Sigmoid colon (tissue), 7 donors: ENCODE results near the gene BACH1. TPM values are rescaled to one million over a fixed set of nuclear protein-coding genes. Genes with fewer than 3 reads are reported as not detected.
A peak's percentile ranks its signal among the peaks of the same experiment; 100 is the strongest.

ENCODE experiments used
- DNase-seq: peaks from one replicate; pipeline ENCODE4 v3.0.0-alpha.2; 2019
- H3K27ac ChIP-seq, 4 donors: fragments of 200-600 bp; sonication (generic); one replicate each; pipeline ENCODE4 v1.5.1; 2016 to 2019; ENCODE audit warnings: mild to moderate bottlenecking in 1 of 4
- H3K27me3 ChIP-seq, 3 donors: fragments of 200-600 bp; sonication (generic); one replicate each; pipeline ENCODE4 v1.5.1; 2019; ENCODE audit warnings: mild to moderate bottlenecking in 1 of 3
- H3K36me3 ChIP-seq, 4 donors: fragments of 200-600 bp; sonication (generic); one replicate each; pipeline ENCODE4 v1.5.1; 2016 to 2019
- H3K4me1 ChIP-seq, 4 donors: fragments of 200-600 bp; sonication (generic); one replicate each; pipeline ENCODE4 v1.5.1; 2017 to 2019
- H3K4me3 ChIP-seq, 4 donors: fragments of 200-600 bp; sonication (generic); one replicate each; pipeline ENCODE4 v1.5.1; 2017 to 2019; ENCODE audit warnings: mild to moderate bottlenecking in 2 of 4, moderate library complexity in 1 of 4
- H3K9me3 ChIP-seq, 4 donors: fragments of 200-600 bp in 3 of 4; sonication (generic) in 3 of 4; one replicate each; pipeline versions ENCODE4 v1.5.1 to v1.6.1; 2013 to 2019
- CTCF ChIP-seq, 4 experiments: fragments of 450-650 bp in 3 of 4; fragments of 200-600 bp in 1 of 4; IDR thresholded peaks; one replicate each; pipeline ENCODE4 v1.5.1; 2016 to 2019; ENCODE audit warnings: antibody characterized with exemption in 4 of 4, mild to moderate bottlenecking in 3 of 4, moderate library complexity in 2 of 4
- EP300 ChIP-seq, 4 donors: sonication (generic); formaldehyde crosslinking; IDR thresholded peaks; one replicate each; pipeline ENCODE4 v1.6.1; 2017; ENCODE audit warnings: antibody characterized with exemption in 4 of 4
- POLR2A ChIP-seq, 2 donors: fragments of 450-650 bp; IDR thresholded peaks; one replicate each; pipeline ENCODE4 v1.6.1; 2016; ENCODE audit warnings: antibody characterized with exemption in 2 of 2, mild to moderate bottlenecking in 2 of 2, moderate library complexity in 2 of 2
- POLR2AphosphoS5 ChIP-seq, 4 donors: sonication (generic); formaldehyde crosslinking; IDR thresholded peaks; one replicate each; pipeline ENCODE4 v1.6.1; 2017; ENCODE audit warnings: antibody characterized with exemption in 4 of 4
- WGBS, 2 donors: extraction: QIAGEN DNeasy Blood & Tissue Kit; methylation state at CpG; one replicate each; pipeline ENCODE4 v1.1.7; 2013; 5-methylcytosine and 5-hydroxymethylcytosine counted together
- intact Hi-C: fragments of 100-400 bp; cut with DNase I; formaldehyde crosslinking; loops from one replicate; pipeline ENCODE4 v1.15.1; 2023
- polyA plus RNA-seq, 3 donors: library from polyadenylated mRNA; stranded (reverse); fragments of 200-250 nt; gene quantifications; one replicate each; pipeline ENCODE4 v1.2.3, GENCODE V29; 2013
- total RNA-seq, 4 donors: library from RNA; depleted of rRNA; stranded (reverse); fragments of >200 nt; gene quantifications; one replicate each; pipeline ENCODE4 v1.1.0, GENCODE V29; 2016
- donor health status: healthy with polysubstance abuse.
- donor health status: Bipolar disorder and iron deficiency.
- donor health status: healthy.

Gene BACH1
- total and polyA plus RNA-seq, 7 donors: 8.4 to 89.6 (median 47.1) TPM

GRCh38 chr21:29376556-29376955 lies 77.8 kb downstream of the BACH1 start:
- 56 to 70% methylated on average over 3 of the region's 3 CpGs for WGBS, 2 donors
- intact Hi-C loops: no loop called here
- Histone ChIP-seq H3K9me3 (no peaks in the 10 kb centered on the region), H3K4me3 (no peak overlapping the region), H3K27ac (no peak overlapping the region), H3K27me3 (no peaks in the 10 kb centered on the region), H3K4me1 (peaks cover 0 to under 1% (median 0%) of the 10 kb centered on the region in 4 donors), H3K36me3 (peaks cover 0 to 4% (median 0%) of the 10 kb centered on the region in 4 donors)
- DNase-seq: peak; percentile 67
- peak in 2 of 4 experiments; percentile 6 to 13 for TF ChIP-seq CTCF (IDR thresholded peaks at IDR 0.05)
- no peak for TF ChIP-seq POLR2A (IDR thresholded peaks at IDR 0.05)

- Histone ChIP-seq H3K4me1 (peaks cover 0 to 6% (median 3%) of the 10 kb centered on the region in 4 donors), H3K27ac (no peak overlapping the region), H3K4me3 (no peak overlapping the region), H3K9me3 (no peaks in the 10 kb centered on the region), H3K36me3 (peaks cover 0 to 4% (median 0%) of the 10 kb centered on the region in 4 donors), H3K27me3 (no peaks in the 10 kb centered on the region)
- no peak for DNase-seq
- 90 to 93% methylated on average over 4 of the region's 4 CpGs for WGBS, 2 donors
- intact Hi-C loops: no loop called here
- TF ChIP-seq POLR2AphosphoS5 (IDR thresholded peaks at IDR 0.05): no peak
- no peak for TF ChIP-seq EP300 (IDR thresholded peaks at IDR 0.05)
- no peak for TF ChIP-seq POLR2A (IDR thresholded peaks at IDR 0.05)
These were observed 78.5 kb downstream of the BACH1 start for GRCh38 chr21:29377266-29377665.

- H3K4me1 ChIP-seq: peaks cover 0 to 6% (median 3%) of the 10 kb centered on the region in 4 donors
- intact Hi-C loops: no loop called here
- no peak for DNase-seq
- no peaks in the 10 kb centered on the region for H3K27me3 ChIP-seq
- H3K4me3 ChIP-seq: no peak overlapping the region
- no peaks in the 10 kb centered on the region for H3K36me3 ChIP-seq
- 89 to 95% methylated on average over 4 of the region's 4 CpGs for WGBS, 2 donors
- H3K27ac ChIP-seq: no peak overlapping the region
- no peaks in the 10 kb centered on the region for H3K9me3 ChIP-seq
- TF ChIP-seq CTCF (IDR thresholded peaks at IDR 0.05) (no peak), POLR2A (IDR thresholded peaks at IDR 0.05) (no peak), POLR2AphosphoS5 (IDR thresholded peaks at IDR 0.05) (no peak), EP300 (IDR thresholded peaks at IDR 0.05) (no peak)
These were observed 80.1 kb downstream of the BACH1 start for GRCh38 chr21:29378832-29379231.

- no peaks in the 10 kb centered on the region for H3K27me3 ChIP-seq
- H3K4me1 ChIP-seq: peaks cover 0 to 6% (median 3%) of the 10 kb centered on the region in 4 donors
- TF ChIP-seq POLR2A (IDR thresholded peaks at IDR 0.05) (no peak), EP300 (IDR thresholded peaks at IDR 0.05) (no peak), CTCF (IDR thresholded peaks at IDR 0.05) (no peak), POLR2AphosphoS5 (IDR thresholded peaks at IDR 0.05) (no peak)
- no peak overlapping the region for H3K27ac ChIP-seq
- no peaks in the 10 kb centered on the region for H3K9me3 ChIP-seq
- no peak for DNase-seq
- no peaks in the 10 kb centered on the region for H3K36me3 ChIP-seq
- H3K4me3 ChIP-seq: no peak overlapping the region
- intact Hi-C loops: no loop called here
- 88 to 96% methylated on average over 6 of the region's 6 CpGs for WGBS, 2 donors
These were observed 80.9 kb downstream of the BACH1 start for GRCh38 chr21:29379517-29380054.

- Histone ChIP-seq H3K4me1 (peaks cover 0 to 6% (median 3%) of the 10 kb centered on the region in 4 donors), H3K9me3 (no peaks in the 10 kb centered on the region), H3K36me3 (no peaks in the 10 kb centered on the region), H3K4me3 (no peak overlapping the region), H3K27me3 (no peaks in the 10 kb centered on the region), H3K27ac (no peak overlapping the region)
- no peak for DNase-seq
- 89 to 91% methylated on average over 4 of the region's 4 CpGs for WGBS, 2 donors
- no peak for TF ChIP-seq POLR2A (IDR thresholded peaks at IDR 0.05)
- intact Hi-C loops: no loop called here
These were observed 83.4 kb downstream of the BACH1 start for GRCh38 chr21:29382030-29382654.
